H1 (cell line): ENCODE results near the gene ANKRD31. TPM values are rescaled to one million over a fixed set of nuclear protein-coding genes. Genes with fewer than 3 reads are reported as not detected.

Source experiments
- CHD1 ChIP-seq: IDR thresholded peaks from 2 replicates; pipeline ENCODE4 v1.6.1; 2012; ENCODE audit warnings: low read depth, low read length, improper control_type of control experiment
- POLR2A ChIP-seq, 2 experiments: IDR thresholded peaks; 1 replicate in 1 of 2; 2 replicates in 1 of 2; pipeline ENCODE4 v1.6.1; 2011; ENCODE audit warnings: low read depth in 2 of 2, low read length in 2 of 2, mild to moderate bottlenecking in 2 of 2; ENCODE audit errors: control extremely low read depth in 1 of 2
- SIX5 ChIP-seq: IDR thresholded peaks from 2 replicates; pipeline ENCODE4 v1.6.1; 2011; ENCODE audit warnings: mild to moderate bottlenecking, low read depth, low read length
- SP1 ChIP-seq: IDR thresholded peaks from 2 replicates; pipeline ENCODE4 v1.6.1; 2011; ENCODE audit warnings: low read depth, low read length
- polyA plus RNA-seq, 7 experiments: library from polyadenylated mRNA; depleted of rRNA in 3 of 7; stranded (reverse) in 5 of 7; unstranded in 2 of 7; fragments of >200 nt in 5 of 7; fragments of 200-250 nt in 2 of 7; gene quantifications; 1 replicate in 5 of 7; 2 replicates in 1 of 7; 4 replicates in 1 of 7; pipeline versions ENCODE4 v1.2.1 to v1.2.3, GENCODE V29; 2011 to 2013; ENCODE audit warnings: missing spikeins in 2 of 7, mixed read lengths in 2 of 7
- total RNA-seq: library from RNA; stranded (reverse); fragmentation: NEBNext Ultra II Directional; extraction: Animal tissue kit (Norgen Biotek cat#: 25700); gene quantifications from 2 replicates; pipeline ENCODE4 v1.2.1, GENCODE V29; 2021

Gene ANKRD31
- total and polyA plus RNA-seq, 2 of the 8 experiments (the other 6 are each of a cell fraction or from before 2014, with no cell fraction given), result 0.05 to 0.06 TPM

DNA sequence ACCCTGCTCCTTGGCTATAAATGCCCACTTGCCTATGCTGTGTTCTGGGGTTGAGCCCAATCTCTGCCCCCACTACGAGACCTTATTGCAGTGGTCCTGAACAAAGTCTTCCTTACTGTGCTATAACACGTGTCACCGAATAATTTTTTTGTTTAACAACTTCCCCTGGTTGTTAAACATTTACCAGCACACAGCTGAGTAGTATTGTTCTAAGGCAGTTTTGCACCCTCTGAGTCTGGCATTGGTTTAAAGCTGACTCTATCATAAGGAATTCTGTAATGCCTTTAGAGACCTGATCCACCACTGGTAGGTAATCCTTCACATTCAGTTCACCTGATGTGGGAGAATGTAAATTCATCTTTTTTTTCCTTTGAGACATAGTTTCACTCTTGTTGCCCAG, 25.6 kb upstream of the ANKRD31 start (continued):
- TF ChIP-seq SP1 (no peak), CHD1 (no peak), SIX5 (no peak), POLR2A (IDR thresholded peaks at IDR 0.05; ENCODE audit: control extremely low read depth in 1 of 2, low read depth in 2 of 2, low read length in 2 of 2) (no peak)
